Testis (tissue), 2 donors: Measurements from ENCODE around the gene FSTL4.

ENCODE experiments used
- CTCF ChIP-seq, 3 experiments: fragments of 450-650 bp in 2 of 3; fragments of 200-600 bp in 1 of 3; sonication (generic) in 1 of 3; IDR thresholded peaks; one replicate each; pipeline ENCODE4 v1.5.1; 2016 to 2019; ENCODE audit warnings: antibody characterized with exemption in 3 of 3, mild to moderate bottlenecking in 2 of 3, moderate library complexity in 1 of 3
- POLR2A ChIP-seq: fragments of 450-650 bp; IDR thresholded peaks from one replicate; pipeline ENCODE4 v1.6.1; 2017; ENCODE audit warnings: antibody characterized with exemption, mild to moderate bottlenecking, moderate library complexity

- TF ChIP-seq CTCF (IDR thresholded peaks at IDR 0.05): no peak
- no peak for TF ChIP-seq POLR2A
Observed at GRCh38 chr5:133520991-133521706, 91.2 kb downstream of the FSTL4 start.
